Nephron (organoid): ENCODE data around the gene ARHGEF6.

Source experiments
- H3K27ac Mint-ChIP-seq, 3 experiments: 2 replicates each; pipeline ENCODE4 v1.8.0; 2020; ENCODE audit warnings: mixed read lengths in 3 of 3, mild to moderate bottlenecking in 2 of 3, moderate library complexity in 1 of 3
- H3K27me3 Mint-ChIP-seq: 2 replicates; pipeline ENCODE4 v1.8.0; 2021; ENCODE audit warnings: low read depth, mild to moderate bottlenecking, moderate library complexity, mixed read lengths
- H3K36me3 Mint-ChIP-seq: 2 replicates; pipeline ENCODE4 v1.8.0; 2020; ENCODE audit warnings: low read depth, mixed read lengths
- H3K4me1 Mint-ChIP-seq: 2 replicates; pipeline ENCODE4 v1.8.0; 2020; ENCODE audit warnings: mixed read lengths
- H3K4me3 Mint-ChIP-seq, 3 experiments: 2 replicates each; pipeline ENCODE4 v1.8.0; 2020; ENCODE audit warnings: mild to moderate bottlenecking in 3 of 3, mixed read lengths in 3 of 3, moderate library complexity in 2 of 3
- H3K9me3 Mint-ChIP-seq: 2 replicates; pipeline ENCODE4 v1.8.0; 2020; ENCODE audit warnings: mixed read lengths
- TF ChIP-seq, protein P1 (sequence below), 3 experiments: fragments of 200-600 bp; sonication (generic); IDR thresholded peaks; one replicate each; pipeline ENCODE4 v1.5.0; 2021; ENCODE audit warnings: antibody characterized with exemption in 3 of 3; ENCODE audit not compliant: unreplicated experiment in 3 of 3

Gene ARHGEF6

DNA sequence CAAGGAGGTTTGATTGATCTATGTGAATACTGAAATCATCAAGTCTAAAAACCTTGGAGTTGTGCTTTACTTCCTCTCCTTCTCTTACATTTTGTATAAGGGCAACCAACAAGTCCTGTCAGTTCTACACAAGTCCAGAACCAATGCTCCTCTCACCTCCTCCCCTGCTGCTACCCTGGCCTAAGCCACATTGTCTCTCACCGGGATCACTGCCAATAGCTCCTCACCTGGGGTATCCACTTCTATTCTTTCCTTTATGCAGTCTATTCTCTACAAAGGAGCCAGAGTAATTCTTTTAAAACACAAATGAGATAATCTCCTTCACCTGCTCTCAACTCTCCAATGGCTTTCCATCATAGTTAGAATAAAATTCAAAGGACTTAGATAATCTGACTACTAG is 13.3 kb upstream of the ARHGEF6 start:
- H3K4me1 Mint-ChIP-seq: no peaks in the 10 kb centered on the region
- TF ChIP-seq, protein P1, sequence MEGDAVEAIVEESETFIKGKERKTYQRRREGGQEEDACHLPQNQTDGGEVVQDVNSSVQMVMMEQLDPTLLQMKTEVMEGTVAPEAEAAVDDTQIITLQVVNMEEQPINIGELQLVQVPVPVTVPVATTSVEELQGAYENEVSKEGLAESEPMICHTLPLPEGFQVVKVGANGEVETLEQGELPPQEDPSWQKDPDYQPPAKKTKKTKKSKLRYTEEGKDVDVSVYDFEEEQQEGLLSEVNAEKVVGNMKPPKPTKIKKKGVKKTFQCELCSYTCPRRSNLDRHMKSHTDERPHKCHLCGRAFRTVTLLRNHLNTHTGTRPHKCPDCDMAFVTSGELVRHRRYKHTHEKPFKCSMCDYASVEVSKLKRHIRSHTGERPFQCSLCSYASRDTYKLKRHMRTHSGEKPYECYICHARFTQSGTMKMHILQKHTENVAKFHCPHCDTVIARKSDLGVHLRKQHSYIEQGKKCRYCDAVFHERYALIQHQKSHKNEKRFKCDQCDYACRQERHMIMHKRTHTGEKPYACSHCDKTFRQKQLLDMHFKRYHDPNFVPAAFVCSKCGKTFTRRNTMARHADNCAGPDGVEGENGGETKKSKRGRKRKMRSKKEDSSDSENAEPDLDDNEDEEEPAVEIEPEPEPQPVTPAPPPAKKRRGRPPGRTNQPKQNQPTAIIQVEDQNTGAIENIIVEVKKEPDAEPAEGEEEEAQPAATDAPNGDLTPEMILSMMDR (IDR thresholded peaks at IDR 0.05; ENCODE audit: unreplicated experiment in 3 of 3): no peak
- H3K36me3 Mint-ChIP-seq: no peaks in the 10 kb centered on the region
- no peaks in the 10 kb centered on the region for H3K27me3 Mint-ChIP-seq
- H3K27ac Mint-ChIP-seq: no peak overlapping the region
- H3K9me3 Mint-ChIP-seq: peaks cover 16% of the 10 kb centered on the region
- H3K4me3 Mint-ChIP-seq: no peak overlapping the region

DNA sequence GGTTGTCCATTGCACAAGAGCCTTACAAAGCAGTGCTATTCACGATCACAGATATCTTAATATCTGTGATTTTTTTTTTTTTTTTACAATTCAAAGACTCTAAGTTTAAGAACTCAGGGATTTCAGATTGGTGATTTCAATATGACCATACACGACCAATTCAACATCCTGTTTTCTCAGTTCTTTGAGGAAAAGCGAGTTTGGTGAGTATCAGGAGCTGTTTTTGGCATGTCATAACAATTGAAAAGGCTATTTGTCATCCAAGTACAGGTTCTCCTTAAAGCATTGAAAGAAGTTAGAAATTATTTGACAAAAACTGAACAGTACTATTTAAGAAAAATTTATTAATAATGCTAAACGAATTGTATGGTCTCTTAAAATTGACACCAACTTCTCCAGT is 9.1 kb upstream of the ARHGEF6 start:
- H3K27ac Mint-ChIP-seq: no peak overlapping the region

DNA sequence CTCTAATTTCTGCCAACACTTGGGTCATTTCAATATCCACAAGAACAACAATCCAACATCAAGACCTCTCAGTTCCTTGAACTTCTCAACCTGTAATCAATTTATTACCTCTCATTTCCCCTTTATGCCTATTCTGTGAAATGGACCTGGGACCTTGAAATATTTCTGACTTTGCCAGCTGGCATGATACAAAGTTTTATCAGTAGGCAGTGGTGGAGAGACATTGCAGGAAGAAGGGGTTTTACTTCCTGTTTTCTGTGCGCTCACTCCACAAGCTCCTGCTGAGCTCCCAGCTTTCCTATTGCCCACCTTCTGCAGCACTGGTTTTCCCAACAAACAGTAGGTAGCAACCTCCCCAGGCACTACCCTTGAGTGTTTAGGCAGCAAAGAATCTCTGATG is 3.5 kb upstream of the ARHGEF6 start:
- Mint-ChIP-seq H3K36me3 (no peaks in the 10 kb centered on the region), H3K4me3 (no peak overlapping the region), H3K27me3 (no peaks in the 10 kb centered on the region), H3K9me3 (peaks cover 7% of the 10 kb centered on the region), H3K27ac (no peak overlapping the region), H3K4me1 (peaks cover 7% of the 10 kb centered on the region)
- TF ChIP-seq, protein P1 (IDR thresholded peaks at IDR 0.05; ENCODE audit: unreplicated experiment in 3 of 3): no peak

More for the DNA sequence above, 9.1 kb upstream of the ARHGEF6 start:
- Mint-ChIP-seq H3K9me3 (peaks cover 20% of the 10 kb centered on the region), H3K4me3 (no peak overlapping the region), H3K36me3 (no peaks in the 10 kb centered on the region), H3K27me3 (no peaks in the 10 kb centered on the region), H3K4me1 (no peaks in the 10 kb centered on the region)
- TF ChIP-seq, protein P1 (IDR thresholded peaks at IDR 0.05; ENCODE audit: unreplicated experiment in 3 of 3): no peak

DNA sequence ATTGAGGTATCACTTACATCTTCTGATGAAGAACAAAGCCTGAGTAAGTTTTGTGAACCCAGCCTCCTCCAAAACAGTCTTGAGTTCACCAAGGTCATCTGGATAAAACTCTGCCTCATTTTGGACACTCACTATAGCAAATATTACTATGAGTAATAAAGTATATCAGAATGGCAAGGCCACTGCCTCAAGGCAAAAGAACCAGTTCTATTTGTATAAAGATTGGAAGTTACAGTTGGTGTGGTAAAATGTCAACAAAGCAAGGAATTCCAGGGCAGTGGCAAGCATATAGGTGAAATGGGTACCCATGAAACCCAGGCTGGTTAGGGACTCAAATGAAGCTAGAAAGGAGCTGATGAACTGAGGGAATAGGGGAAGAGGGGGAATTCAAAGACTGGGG is 2.4 kb upstream of the ARHGEF6 start:
- Mint-ChIP-seq H3K27ac (no peak overlapping the region), H3K4me1 (peaks cover 7% of the 10 kb centered on the region), H3K27me3 (no peaks in the 10 kb centered on the region), H3K4me3 (no peak overlapping the region), H3K9me3 (peaks cover 7% of the 10 kb centered on the region), H3K36me3 (no peaks in the 10 kb centered on the region)
- TF ChIP-seq, protein P1 (IDR thresholded peaks at IDR 0.05; ENCODE audit: unreplicated experiment in 3 of 3): no peak

DNA sequence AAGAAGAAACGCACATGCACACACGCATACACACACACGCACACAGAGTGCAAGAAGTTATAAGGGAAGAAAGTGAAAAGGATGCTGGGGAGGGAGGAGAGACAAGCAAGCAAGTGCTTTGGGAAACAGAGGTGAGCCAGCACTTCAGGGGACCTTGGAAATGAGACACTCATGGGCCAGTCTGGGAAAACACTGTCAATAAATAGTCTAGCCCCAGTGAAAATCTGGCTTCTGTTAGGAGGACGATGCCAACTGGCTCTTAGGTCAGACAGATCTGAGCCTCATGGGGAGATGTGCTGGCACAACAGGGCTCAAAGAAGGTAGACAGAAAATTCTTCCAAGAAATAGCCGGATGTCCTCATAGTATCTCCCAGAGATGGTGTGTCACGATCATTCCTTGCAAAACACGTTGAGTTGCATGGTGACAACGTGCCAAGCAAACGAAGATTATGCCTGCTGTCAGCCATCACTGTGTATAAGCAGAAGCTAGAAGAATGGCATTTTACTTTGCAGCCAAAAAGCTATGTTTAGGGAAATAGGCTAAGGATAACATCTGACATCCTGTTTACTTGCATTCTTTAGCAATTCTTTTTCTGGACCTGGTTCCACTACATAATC is 557 bp upstream of the ARHGEF6 start:
- Mint-ChIP-seq H3K27me3 (no peaks in the 10 kb centered on the region), H3K36me3 (no peaks in the 10 kb centered on the region), H3K4me3 (no peak overlapping the region), H3K27ac (no peak overlapping the region), H3K9me3 (peaks cover 3% of the 10 kb centered on the region), H3K4me1 (peaks cover 8% of the 10 kb centered on the region)
- TF ChIP-seq, protein P1 (IDR thresholded peaks at IDR 0.05; ENCODE audit: unreplicated experiment in 3 of 3): no peak

DNA sequence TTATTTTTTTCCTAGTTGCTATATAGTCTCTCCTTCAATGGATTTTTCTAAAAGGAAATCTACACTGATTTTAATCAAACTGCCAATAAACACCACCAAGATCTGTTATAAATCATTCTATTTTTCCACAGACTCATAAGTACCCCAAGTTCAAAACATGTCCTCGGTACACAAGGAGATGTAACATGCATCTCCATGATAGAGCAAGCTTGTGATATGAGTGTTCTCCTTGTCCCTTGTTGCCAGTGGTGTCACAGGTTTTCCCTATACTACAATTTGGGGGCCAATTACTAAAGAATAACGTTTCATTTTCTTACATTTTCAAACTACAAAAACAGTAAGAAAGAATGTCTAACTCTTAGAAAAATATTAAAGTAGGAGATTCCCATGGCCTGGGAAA is 491 bp downstream of the ARHGEF6 start:
- Mint-ChIP-seq H3K27me3 (no peaks in the 10 kb centered on the region), H3K4me3 (no peak overlapping the region), H3K27ac (no peak overlapping the region), H3K4me1 (peaks cover 14% of the 10 kb centered on the region), H3K9me3 (peaks cover 5% of the 10 kb centered on the region), H3K36me3 (no peaks in the 10 kb centered on the region)
- TF ChIP-seq, protein P1 (IDR thresholded peaks at IDR 0.05; ENCODE audit: unreplicated experiment in 3 of 3): no peak
